Stomach (tissue), 9 donors: ENCODE data around the gene CDK2AP2. TPM values are rescaled to one million over a fixed set of nuclear protein-coding genes. Genes with fewer than 3 reads are reported as not detected.

Source experiments
- DNase-seq, 2 donors: peaks; one replicate each; pipeline versions ENCODE4 v3.0.0 to v3.0.0-alpha.2; 2013 to 2019
- H3K27ac ChIP-seq, 5 donors: fragments of 200-600 bp in 4 of 5; sonication (generic) in 4 of 5; one replicate each; pipeline ENCODE4 v1.5.1; 2013 to 2019; ENCODE audit warnings: mild to moderate bottlenecking in 1 of 5, moderate library complexity in 1 of 5
- H3K27me3 ChIP-seq, 3 donors: fragments of 200-600 bp; sonication (generic); one replicate each; pipeline ENCODE4 v1.5.1; 2017 to 2019; ENCODE audit warnings: mixed run types in 1 of 3
- H3K36me3 ChIP-seq, 4 donors: fragments of 200-600 bp; sonication (generic); 1 replicate in 3 of 4; 2 replicates in 1 of 4; pipeline ENCODE4 v1.5.1; 2016 to 2019
- H3K4me1 ChIP-seq, 4 donors: fragments of 200-600 bp; sonication (generic); one replicate each; pipeline ENCODE4 v1.5.1; 2016 to 2019
- H3K4me3 ChIP-seq, 4 donors: fragments of 200-600 bp; sonication (generic) in 3 of 4; one replicate each; pipeline ENCODE4 v1.5.1; 2016 to 2019; ENCODE audit warnings: mild to moderate bottlenecking in 1 of 4
- H3K9me3 ChIP-seq, 4 donors: fragments of 200-600 bp; sonication (generic); one replicate each; pipeline ENCODE4 v1.5.1; 2016 to 2019
- CTCF ChIP-seq, 7 experiments: fragments of 450-650 bp in 4 of 7; fragments of 200-600 bp in 3 of 7; sonication (generic) in 3 of 7; IDR thresholded peaks; one replicate each; pipeline ENCODE4 v1.5.1; 2016 to 2019; ENCODE audit warnings: antibody characterized with exemption in 7 of 7, control low read depth in 2 of 7, mild to moderate bottlenecking in 1 of 7
- EP300 ChIP-seq: sonication (generic); formaldehyde crosslinking; IDR thresholded peaks from one replicate; pipeline ENCODE4 v1.6.1; 2017; ENCODE audit warnings: antibody characterized with exemption
- POLR2A ChIP-seq, 4 donors: fragments of 450-650 bp; IDR thresholded peaks; one replicate each; pipeline ENCODE4 v1.6.1; 2016; ENCODE audit warnings: antibody characterized with exemption in 4 of 4, control low read depth in 2 of 4, mild to moderate bottlenecking in 1 of 4, moderate library complexity in 1 of 4
- POLR2AphosphoS5 ChIP-seq, 3 donors: sonication (generic); formaldehyde crosslinking; IDR thresholded peaks; one replicate each; pipeline ENCODE4 v1.6.1; 2016; ENCODE audit warnings: antibody characterized with exemption in 3 of 3
- WGBS, 5 donors: extraction: QIAGEN DNeasy Blood & Tissue Kit in 3 of 5; methylation state at CpG; one replicate each; pipeline versions ENCODE4 v1.1.5 to v1.1.7; 2013 to 2018; 5-methylcytosine and 5-hydroxymethylcytosine counted together
- intact Hi-C: fragments of 100-400 bp; cut with DNase I; formaldehyde crosslinking; loops from one replicate; pipeline ENCODE4 v1.15.1; 2023; ENCODE audit warnings: low total_unique reads
- polyA plus RNA-seq, 3 donors: library from polyadenylated mRNA; stranded (reverse); fragments of 200-250 nt; gene quantifications; one replicate each; pipeline ENCODE4 v1.2.3, GENCODE V29; 2013
- total RNA-seq, 5 donors: library from RNA; depleted of rRNA; stranded (reverse); fragments of >200 nt; gene quantifications; one replicate each; pipeline versions ENCODE4 v1.1.0 to v1.2.3, GENCODE V29; 2014 to 2016
- donor health status: healthy with polysubstance abuse.
- donor health status: Bipolar disorder and iron deficiency.
- donor health status: healthy.

Gene CDK2AP2
- total and polyA plus RNA-seq, 8 donors = 8.3 to 95.9 (median 62.3) TPM

GRCh38 chr11:67543585-67543984 is 35.6 kb upstream of the CDK2AP2 start:
- TF ChIP-seq POLR2A (IDR thresholded peaks at IDR 0.05) (no peak), EP300 (no peak), CTCF (IDR thresholded peaks at IDR 0.05) (no peak), POLR2AphosphoS5 (IDR thresholded peaks at IDR 0.05) (no peak)
- DNase-seq = no peak
- no peak overlapping the region for H3K4me3 ChIP-seq
- intact Hi-C loops = no loop called here
- H3K27me3 ChIP-seq = no peaks in the 10 kb centered on the region
- H3K4me1 ChIP-seq = peaks cover 0 to 6% (median 2%) of the 10 kb centered on the region in 4 donors
- 54 to 89% (median 59%) methylated on average over 1 to 2 of the region's 2 CpGs for WGBS, 5 donors
- no peaks in the 10 kb centered on the region for H3K9me3 ChIP-seq
- no peaks in the 10 kb centered on the region for H3K36me3 ChIP-seq
- no peak overlapping the region for H3K27ac ChIP-seq

GRCh38 chr11:67542971-67543370 is 35.0 kb upstream of the CDK2AP2 start:
- intact Hi-C loops = no loop called here
- no peak overlapping the region for H3K27ac ChIP-seq
- H3K27me3 ChIP-seq = no peaks in the 10 kb centered on the region
- TF ChIP-seq POLR2AphosphoS5 (IDR thresholded peaks at IDR 0.05) (no peak), EP300 (no peak), POLR2A (IDR thresholded peaks at IDR 0.05) (no peak), CTCF (IDR thresholded peaks at IDR 0.05) (no peak)
- DNase-seq = no peak
- no peak overlapping the region for H3K4me3 ChIP-seq
- WGBS, 5 donors = 58 to 78% (median 65%) methylated on average over 6 to 7 of the region's 7 CpGs
- H3K36me3 ChIP-seq = no peaks in the 10 kb centered on the region
- H3K9me3 ChIP-seq = no peaks in the 10 kb centered on the region
- H3K4me1 ChIP-seq = peaks cover 0 to 6% (median 2%) of the 10 kb centered on the region in 4 donors

GRCh38 chr11:67542169-67542568 is 34.2 kb upstream of the CDK2AP2 start:
- H3K9me3 ChIP-seq = no peaks in the 10 kb centered on the region
- no peaks in the 10 kb centered on the region for H3K36me3 ChIP-seq
- no peak for DNase-seq
- peaks cover 0 to 6% (median 2%) of the 10 kb centered on the region in 4 donors for H3K4me1 ChIP-seq
- no peak overlapping the region for H3K4me3 ChIP-seq
- TF ChIP-seq EP300 = no peak
- TF ChIP-seq POLR2AphosphoS5 (IDR thresholded peaks at IDR 0.05) = no peak
- TF ChIP-seq POLR2A (IDR thresholded peaks at IDR 0.05) = no peak
- no peak for TF ChIP-seq CTCF (IDR thresholded peaks at IDR 0.05)
- intact Hi-C loops = no loop called here
- no peak overlapping the region for H3K27ac ChIP-seq
- WGBS, 5 donors = 67 to 84% (median 80%) methylated on average over 3 of the region's 3 CpGs
- no peaks in the 10 kb centered on the region for H3K27me3 ChIP-seq

- no peak overlapping the region for H3K4me3 ChIP-seq
- H3K36me3 ChIP-seq = no peaks in the 10 kb centered on the region
- H3K4me1 ChIP-seq = peaks cover 0 to 6% (median 2%) of the 10 kb centered on the region in 4 donors
- no peak for TF ChIP-seq CTCF (IDR thresholded peaks at IDR 0.05)
- no peak for TF ChIP-seq POLR2A (IDR thresholded peaks at IDR 0.05)
- no peak for TF ChIP-seq EP300
- TF ChIP-seq POLR2AphosphoS5 (IDR thresholded peaks at IDR 0.05) = no peak
- no peaks in the 10 kb centered on the region for H3K27me3 ChIP-seq
- 89 to 93% (median 92%) methylated on average over 6 of the region's 6 CpGs for WGBS, 5 donors
- no peak for DNase-seq
- H3K9me3 ChIP-seq = no peaks in the 10 kb centered on the region
- H3K27ac ChIP-seq = no peak overlapping the region
- intact Hi-C loops = no loop called here
Measured at GRCh38 chr11:67541198-67541597, 33.2 kb upstream of the CDK2AP2 start.
